Fibroblast of pulmonary artery (primary cell): ENCODE results near the gene FILIP1L.

Source experiments
- DNase-seq: peaks from one replicate; pipeline ENCODE4 v3.0.0-alpha.2; 2010; ENCODE audit warnings: low read depth
- H3K4me3 ChIP-seq: replicated peaks from 2 replicates; pipeline ENCODE4 v1.5.1; 2011; ENCODE audit warnings: low read depth, mild to moderate bottlenecking, control low read depth, low read length, moderate library complexity
- TF ChIP-seq, protein P1 (sequence below): IDR thresholded peaks from 2 replicates; pipeline ENCODE4 v1.5.1; 2011; ENCODE audit warnings: mild to moderate bottlenecking, control low read depth, low read length, inconsistent platforms; ENCODE audit errors: missing control alignments

Gene FILIP1L

DNA sequence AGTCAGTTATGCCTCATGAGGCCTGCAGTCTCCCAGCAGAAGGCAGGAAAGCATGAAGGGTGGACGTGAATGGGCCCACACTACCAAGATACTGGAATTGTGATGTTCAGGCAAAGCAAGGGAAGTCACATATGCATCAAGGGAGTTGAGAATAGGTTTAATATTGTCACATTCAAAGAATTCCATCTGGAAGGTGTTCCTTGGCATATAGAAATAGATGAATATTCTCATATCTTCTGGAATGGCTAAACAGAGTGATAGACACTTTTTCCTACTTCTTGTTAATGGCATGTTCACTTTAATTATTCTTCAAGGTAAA is 193.0 kb downstream of the FILIP1L start:
- no peak overlapping the region for H3K4me3 ChIP-seq
- DNase-seq = no peak
- TF ChIP-seq, protein P1, sequence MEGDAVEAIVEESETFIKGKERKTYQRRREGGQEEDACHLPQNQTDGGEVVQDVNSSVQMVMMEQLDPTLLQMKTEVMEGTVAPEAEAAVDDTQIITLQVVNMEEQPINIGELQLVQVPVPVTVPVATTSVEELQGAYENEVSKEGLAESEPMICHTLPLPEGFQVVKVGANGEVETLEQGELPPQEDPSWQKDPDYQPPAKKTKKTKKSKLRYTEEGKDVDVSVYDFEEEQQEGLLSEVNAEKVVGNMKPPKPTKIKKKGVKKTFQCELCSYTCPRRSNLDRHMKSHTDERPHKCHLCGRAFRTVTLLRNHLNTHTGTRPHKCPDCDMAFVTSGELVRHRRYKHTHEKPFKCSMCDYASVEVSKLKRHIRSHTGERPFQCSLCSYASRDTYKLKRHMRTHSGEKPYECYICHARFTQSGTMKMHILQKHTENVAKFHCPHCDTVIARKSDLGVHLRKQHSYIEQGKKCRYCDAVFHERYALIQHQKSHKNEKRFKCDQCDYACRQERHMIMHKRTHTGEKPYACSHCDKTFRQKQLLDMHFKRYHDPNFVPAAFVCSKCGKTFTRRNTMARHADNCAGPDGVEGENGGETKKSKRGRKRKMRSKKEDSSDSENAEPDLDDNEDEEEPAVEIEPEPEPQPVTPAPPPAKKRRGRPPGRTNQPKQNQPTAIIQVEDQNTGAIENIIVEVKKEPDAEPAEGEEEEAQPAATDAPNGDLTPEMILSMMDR = no peak

GRCh38 chr3:99920481-99921376 is 193.6 kb downstream of the FILIP1L start:
- TF ChIP-seq, protein P1 = no peak
- DNase-seq = peak; percentile 83
- H3K4me3 ChIP-seq = no peak overlapping the region

- no peak for DNase-seq
- no peak overlapping the region for H3K4me3 ChIP-seq
- TF ChIP-seq, protein P1 = no peak
Observed at GRCh38 chr3:99919694-99920093, 194.6 kb downstream of the FILIP1L start.

GRCh38 chr3:99918715-99919114 is 195.6 kb downstream of the FILIP1L start:
- DNase-seq = peak; percentile 77
- TF ChIP-seq, protein P1 = no peak
- H3K4me3 ChIP-seq = no peak overlapping the region

DNA sequence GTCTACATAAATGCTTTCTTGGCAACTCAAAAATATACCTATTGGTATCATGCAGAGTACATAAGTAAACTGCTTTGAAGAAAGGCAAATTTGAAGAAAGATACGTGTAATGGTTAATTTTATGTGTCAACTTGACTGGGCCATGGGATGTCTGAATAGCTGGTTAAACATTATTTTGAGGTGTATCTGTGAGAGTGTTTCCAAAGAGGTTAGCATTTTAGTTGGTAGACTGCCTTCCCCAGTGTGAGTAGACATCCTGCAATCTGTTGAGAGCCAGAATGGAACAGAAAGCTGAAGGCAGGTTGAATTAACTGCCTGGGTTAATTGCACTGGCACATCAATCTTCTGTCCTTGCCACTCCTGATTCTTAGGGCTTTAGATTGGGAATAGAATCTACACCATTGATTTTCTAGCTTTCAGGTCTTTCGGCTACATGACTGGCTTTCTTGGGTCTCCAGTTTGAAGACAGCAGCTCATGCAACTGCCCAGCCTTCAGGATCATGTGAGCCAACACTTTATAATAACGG is 198.3 kb downstream of the FILIP1L start:
- no peak overlapping the region for H3K4me3 ChIP-seq
- DNase-seq = no peak
- TF ChIP-seq, protein P1 = no peak

GRCh38 chr3:99911433-99911832 is 202.9 kb downstream of the FILIP1L start:
- TF ChIP-seq, protein P1 = no peak

More at GRCh38 chr3:99911433-99911832, 202.9 kb downstream of the FILIP1L start:
- no peak overlapping the region for H3K4me3 ChIP-seq
- DNase-seq = no peak
